ENCODE results near the gene TNN. TPM values are rescaled to one million over a fixed set of nuclear protein-coding genes. Genes with fewer than 3 reads are reported as not detected.

TNN gene
- total RNA-seq, 2 donors from 2014 or later: 0.06 TPM; not detected in 1

DNA sequence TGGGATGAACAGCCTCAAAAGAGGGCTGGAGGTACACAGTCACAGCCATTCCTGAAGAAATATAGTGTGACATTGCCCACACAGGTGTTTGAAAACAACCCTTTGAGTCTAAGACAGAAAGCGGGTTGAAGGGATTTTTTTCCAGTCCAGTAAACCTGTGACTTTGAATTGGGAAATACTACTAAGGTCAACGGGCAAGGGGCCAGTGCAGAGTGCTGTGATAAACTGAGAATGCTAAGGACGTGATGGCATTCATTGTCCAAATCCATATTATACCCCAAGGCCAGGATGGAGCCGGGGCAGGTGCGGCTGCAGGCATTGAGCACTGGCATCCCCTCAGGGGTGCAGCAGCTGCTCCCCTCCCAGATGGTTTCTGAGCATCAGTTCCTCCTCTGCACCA is 88.3 kb downstream of the TNN start:
- intact Hi-C loops (cut with DNase I, micrococcal nuclease): no loop called here
- ATAC-seq: no peak
- DNase-seq: no peak

DNA sequence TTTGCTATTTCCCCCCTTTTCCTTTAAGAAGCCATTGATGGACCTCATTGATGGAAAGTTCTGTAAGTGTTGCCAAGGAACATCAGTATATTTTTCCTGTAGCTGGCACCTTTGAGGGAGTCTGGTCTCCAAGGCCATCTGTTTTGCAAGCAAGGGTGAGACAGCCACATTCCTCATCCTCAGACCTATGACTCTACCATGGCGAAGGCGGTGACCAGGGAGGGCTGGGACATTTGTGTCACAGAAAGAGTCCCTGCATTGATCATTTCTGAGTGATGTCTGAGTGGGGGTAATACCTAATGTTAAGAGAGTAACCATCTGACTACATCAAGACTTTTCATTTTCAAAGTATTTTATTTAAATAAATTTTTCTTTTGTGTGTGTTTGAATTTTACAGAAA is 89.6 kb downstream of the TNN start:
- intact Hi-C loops (cut with DNase I, micrococcal nuclease): no loop called here
- ATAC-seq (no peak), DNase-seq (no peak)

DNA sequence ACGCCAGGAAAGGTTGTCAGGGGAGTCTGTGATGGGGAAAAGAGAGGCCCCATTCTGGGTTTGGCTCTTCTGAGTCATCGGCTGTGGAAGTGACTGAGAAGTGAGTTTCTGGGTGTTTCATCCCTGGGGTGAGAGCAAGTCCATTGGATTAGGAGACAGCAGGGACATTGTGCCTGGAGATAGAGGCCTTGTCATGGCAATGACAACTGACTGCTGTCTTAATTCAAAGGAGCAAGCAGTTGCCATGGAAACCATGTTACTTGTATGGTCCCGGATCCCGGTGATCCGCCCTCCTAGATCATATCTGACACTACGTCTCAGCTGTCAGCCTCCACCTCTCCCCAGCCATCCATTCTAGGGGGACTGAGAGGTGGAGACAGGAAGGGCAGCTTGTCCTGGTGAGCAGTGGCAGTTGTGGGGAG is 90.5 kb downstream of the TNN start:
- intact Hi-C loops (cut with DNase I, micrococcal nuclease): no loop called here
- no peak for DNase-seq
- no peak for ATAC-seq

DNA sequence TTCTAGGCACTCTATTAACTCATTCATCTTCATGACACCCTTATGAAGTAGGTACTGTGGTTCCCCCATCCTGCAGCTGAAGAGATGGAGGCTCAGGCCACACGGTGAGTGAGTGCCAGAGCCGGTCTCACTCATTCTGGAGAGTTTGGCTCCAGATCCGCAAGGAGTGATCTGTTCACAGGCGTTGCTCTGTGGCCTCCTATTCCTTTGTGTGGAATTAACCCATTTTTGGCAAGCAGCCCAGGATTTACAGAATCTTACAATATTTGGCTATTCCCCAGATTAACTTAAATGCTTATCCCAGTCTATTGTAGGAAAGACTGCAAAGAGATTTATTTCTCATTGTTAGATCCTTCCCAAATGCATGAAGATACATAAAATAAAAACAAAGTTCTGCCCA is 95.3 kb downstream of the TNN start:
- intact Hi-C loops (cut with DNase I, micrococcal nuclease): no loop called here
- no peak for DNase-seq
- no peak for ATAC-seq

DNA sequence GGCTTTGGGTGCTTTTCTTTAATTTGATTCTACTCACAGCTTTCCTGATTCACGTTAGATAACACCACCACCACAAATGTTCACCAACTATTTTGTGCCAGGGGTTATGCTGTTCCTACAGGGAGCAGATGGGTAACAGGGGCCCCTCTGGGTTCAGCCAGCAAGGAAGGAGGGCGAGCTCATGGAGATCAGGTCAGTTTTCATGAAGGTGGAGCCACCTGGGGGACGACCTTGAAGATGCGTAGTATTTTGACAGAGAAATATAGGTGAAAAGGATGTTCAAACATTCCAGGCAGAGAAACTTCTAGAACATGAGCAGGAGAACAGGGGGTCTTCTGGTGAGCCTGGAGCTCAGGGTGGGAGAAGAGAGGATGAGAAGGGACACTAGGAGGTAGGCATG is 96.1 kb downstream of the TNN start:
- intact Hi-C loops (cut with DNase I, micrococcal nuclease): no loop called here
- DNase-seq (no peak), ATAC-seq (no peak)

DNA sequence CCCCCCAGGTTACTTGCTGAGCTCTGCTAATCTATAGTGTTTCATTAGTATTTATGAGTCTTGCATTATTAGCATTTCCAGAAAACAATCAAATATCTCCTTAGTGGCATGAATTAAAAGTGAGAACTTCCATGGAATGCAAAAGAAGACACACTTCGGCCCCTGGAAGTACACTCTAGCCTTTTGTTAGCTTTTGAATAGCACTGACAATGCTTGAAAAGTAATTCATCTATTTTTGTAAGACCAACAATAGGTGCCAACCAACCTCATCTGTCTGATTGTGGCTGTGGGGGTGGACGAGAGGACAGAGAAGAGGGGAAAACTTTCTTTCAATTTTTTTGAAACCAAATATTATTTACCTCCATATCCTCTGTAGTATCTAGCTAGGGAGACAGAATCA is 97.1 kb downstream of the TNN start:
- ATAC-seq: no peak
- intact Hi-C loops (cut with DNase I, micrococcal nuclease): no loop called here
- DNase-seq: no peak

DNA sequence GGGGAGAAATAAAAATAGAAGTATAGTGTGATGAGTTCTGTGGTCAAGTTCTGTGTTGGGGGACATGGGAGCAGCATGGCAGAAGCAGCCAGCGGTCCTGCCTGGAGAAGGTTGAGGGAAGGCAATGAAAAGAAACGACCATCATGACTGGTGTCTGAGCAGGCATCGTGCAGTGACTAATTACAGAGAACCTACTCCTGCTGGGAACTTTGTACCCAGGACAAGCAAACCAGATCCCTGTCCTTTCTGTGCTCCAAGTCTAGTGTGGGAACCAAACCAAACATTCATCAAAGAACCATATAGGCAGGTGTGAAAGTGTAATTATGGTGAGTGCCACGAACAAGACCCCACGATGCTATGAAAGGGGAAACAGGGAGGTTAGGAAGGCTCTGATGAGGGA is 99.1 kb downstream of the TNN start:
- no peak for DNase-seq
- ATAC-seq: no peak
- intact Hi-C loops (cut with DNase I, micrococcal nuclease): no loop called here

DNA sequence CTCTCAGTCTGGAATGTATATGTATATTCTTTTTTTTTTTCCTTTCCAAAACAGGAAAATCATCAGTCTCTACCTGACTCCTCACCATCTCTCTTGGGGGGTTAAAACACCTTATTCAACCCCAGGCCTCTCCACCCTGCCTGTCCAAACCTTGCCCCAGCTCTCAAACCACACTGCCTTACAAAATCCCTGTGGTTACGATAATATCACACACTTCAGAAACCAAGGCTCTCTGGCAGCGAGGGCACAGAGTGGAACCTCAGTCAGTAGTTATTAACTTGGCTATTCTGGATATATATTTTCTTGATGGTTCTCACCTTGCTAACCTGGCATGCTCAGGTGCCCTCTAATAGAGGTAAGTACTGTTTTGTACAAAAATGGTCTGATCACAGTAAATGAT is 100.2 kb downstream of the TNN start:
- no peak for ATAC-seq
- no peak for DNase-seq
- intact Hi-C loops (cut with DNase I, micrococcal nuclease): no loop called here

DNA sequence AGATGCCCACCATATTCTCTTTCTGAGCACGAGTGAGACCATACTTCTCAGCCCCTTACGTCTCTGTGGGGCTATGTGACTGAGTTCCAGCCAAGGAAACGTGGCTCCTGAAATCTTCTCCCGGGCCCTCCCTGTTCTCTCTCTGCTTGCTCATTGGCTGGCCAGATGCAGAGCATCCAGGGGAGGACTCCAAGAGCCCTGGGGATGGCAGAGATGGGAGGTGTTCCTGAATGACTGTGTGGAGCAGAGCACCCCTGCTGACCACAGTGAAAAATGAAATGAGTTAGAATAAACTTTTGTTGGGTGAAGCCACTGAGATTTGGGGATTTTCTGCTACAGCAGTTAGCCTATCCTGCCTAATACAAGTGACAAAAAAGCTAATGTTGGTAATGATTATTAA is 101.1 kb downstream of the TNN start:
- DNase-seq (no peak), ATAC-seq (no peak)
- intact Hi-C loops (cut with DNase I, micrococcal nuclease): no loop called here

DNA sequence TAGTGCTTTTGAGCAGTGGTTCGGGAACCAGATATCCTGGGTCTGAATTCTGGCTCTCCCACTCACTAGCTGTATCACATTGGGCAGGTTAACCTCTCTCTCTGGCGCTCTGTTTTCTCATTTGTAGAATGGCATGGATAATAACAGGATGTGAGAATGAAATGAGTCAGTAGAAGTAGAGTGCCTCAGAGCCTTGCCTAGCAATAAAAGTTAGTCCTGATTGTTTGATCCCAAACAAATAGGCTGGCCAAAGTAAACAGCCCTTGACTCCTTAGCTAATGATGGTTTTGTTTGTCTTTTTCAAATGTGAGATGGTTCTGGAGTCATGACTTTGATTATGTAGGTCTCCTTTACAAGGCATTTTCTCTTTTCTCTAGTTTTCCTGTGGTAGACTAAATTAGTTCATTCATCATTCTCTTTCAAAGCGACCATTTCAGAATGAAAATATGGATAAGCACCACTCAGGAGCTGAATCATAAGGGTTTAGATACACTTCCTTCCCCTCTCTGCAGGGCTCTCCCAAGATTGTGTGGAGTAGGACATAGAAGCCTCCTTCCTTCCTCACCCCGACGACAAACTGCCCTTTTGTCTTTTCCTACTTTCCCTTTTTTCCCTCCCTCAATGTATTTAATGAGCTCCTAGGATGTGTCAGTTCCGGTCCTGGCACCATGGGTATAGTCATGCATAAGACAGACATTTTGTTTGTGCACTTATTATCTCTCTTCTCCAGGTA is 101.8 kb downstream of the TNN start:
- peak; percentile 96 for ATAC-seq
- no peak for DNase-seq
- intact Hi-C loops (cut with DNase I, micrococcal nuclease): no loop called here

DNA sequence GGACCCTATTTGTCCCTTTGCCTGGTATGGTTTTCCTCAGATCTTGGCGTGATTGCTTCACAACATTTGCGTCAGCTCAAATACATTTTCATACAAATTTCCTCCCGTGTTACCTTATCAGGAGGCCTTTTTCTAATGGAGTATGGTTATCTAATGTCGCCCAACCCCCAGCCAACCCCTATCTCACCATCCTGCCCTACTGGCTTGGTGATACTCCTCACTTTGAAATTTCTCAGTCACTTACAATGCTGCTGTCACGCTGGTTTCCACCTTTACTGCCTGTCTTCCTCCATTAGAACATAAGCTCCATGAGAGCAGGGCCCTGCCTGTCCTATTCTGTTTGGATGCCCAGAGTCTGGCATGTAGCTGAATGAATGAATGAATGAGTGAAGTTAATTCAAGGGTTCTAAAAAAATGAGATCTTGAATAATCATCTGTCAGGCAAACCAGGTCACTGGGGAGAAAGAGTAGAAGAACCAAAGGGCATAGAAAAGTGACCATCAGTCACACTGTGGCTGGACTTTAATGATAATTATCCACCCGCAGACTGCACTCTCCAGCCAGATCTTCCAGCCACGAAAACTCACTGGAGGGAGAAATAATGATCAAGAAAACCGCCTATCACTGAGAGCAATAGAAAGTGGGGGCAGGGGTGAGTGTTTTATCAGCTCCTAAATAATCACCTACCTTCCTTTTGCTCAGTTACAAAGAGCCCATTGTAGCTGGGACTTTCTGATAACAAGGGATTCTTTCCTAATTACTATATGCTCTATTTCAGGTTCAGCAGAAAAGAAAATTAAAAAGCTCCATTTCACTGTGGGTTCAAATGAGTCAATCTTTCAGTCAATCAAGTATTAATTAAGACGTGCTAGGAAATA is 103.6 kb downstream of the TNN start:
- intact Hi-C loops (cut with DNase I, micrococcal nuclease): no loop called here
- DNase-seq (no peak), ATAC-seq (no peak)

DNA sequence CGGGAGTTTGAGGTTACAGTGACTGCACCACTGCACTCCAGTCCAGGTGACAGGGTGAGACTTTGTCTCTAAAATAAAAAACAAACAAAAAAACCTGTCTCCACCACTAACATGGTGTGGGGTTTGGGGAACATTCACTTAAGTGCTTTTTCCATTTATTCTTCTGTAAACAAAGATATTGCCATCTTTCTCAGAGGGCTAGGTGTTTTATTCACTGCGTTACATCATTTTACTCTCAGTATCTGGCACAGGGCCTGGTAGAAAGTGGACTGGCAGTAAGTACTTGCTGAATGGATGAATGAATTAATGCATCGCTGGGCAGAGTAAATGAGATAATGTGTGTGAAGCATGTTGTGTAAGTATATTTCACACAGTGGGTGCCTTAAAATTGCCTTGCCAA is 104.9 kb downstream of the TNN start:
- intact Hi-C loops (cut with DNase I, micrococcal nuclease): no loop called here
- no peak for ATAC-seq
- no peak for DNase-seq

DNA sequence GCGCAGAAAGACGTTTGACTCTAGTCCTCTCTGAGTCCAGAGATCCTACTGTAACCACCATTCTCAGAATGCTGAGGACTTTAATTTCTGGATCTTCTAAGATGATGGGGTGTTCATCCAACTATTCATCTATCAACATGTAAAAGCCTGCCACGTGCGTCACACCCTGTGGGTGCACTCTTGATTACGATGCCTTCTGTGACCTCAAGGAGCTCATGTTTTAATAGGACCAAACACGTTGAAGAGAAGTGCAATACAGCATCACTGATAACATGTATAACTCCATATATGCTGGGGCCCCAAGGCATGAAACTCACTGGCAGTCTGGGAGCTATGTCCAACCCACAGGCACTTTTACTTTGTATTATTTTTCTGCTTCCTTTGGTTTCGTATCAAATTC is 105.9 kb downstream of the TNN start:
- intact Hi-C loops (cut with DNase I, micrococcal nuclease): no loop called here
- DNase-seq (no peak), ATAC-seq (no peak)

DNA sequence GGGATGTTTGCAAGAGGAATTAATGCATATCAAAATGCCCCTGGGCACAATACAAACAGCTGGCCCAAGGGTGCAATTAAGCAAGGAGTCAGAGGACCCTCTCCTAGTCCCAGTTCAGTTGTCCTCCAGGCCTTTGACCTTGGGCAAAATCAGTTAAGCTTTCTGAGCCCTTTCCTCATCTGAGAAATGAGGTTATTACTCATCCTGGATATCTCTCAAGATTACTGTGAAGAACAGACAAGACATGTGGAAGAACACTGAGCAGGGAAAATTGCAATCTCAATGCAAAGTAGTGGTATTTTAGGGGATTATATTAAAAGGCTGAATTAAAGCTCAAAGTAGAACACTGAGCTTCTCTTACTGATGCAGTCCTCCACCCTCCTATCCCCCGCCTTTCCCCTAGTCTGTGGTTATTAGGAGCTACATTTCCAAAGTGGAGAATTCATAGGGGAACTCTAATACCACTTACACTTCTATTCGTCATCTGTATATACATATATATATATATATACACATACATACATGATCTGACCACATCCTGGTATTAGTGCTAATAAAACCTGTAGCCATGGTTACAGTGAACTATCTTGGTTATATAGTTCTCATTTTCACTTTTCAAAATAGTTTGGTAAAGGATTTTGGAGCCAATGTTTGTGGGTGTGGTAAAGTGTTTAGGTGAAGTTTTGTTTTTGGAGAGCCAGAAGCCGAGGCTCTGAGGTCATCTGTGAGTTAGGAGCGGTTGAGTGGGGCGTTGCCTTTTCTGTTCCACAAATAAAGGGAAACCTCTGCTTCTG is 106.9 kb downstream of the TNN start:
- DNase-seq (no peak), ATAC-seq (no peak)
- intact Hi-C loops (cut with DNase I, micrococcal nuclease): no loop called here

DNA sequence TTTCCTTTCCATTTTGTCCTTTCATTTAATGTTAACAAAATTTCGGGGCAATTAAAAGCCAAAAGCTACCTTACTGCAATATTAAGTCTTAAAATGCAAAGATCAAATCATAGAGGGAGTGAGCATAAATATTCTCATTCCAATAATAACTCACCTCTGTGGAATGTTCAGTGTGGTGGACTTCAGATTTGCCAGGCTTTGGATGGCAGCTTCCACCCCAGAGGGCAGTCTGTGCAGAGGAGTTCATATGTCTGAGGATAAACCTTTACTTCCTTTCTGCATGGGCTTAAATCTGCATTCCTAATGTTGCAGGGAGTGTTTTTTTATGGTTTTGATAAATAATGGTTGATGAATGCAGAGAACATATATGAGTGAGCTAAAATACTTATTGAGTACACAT is 108.6 kb downstream of the TNN start:
- intact Hi-C loops (cut with DNase I, micrococcal nuclease): no loop called here
- DNase-seq (no peak), ATAC-seq (no peak)

DNA sequence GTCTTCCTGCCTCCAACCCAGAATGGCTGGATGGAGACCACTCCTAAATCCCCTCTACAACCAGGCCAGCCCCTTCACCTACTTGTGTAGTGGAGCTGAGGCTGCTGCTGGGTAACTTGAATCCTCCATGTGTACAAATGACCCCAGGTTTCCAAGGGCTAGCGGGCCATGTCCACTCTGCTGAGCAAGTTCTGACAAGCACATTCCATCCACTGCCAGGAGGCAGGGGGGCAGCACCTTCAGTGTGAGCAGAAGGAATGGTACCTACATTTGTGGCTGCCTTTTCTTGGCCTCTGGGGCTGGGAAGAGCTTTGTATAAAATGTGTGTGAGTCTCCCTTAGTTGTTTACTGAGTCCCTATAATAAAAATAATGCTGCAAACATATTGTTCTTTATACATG is 110.4 kb downstream of the TNN start:
- DNase-seq (no peak), ATAC-seq (no peak)
- intact Hi-C loops (cut with DNase I, micrococcal nuclease): no loop called here

DNA sequence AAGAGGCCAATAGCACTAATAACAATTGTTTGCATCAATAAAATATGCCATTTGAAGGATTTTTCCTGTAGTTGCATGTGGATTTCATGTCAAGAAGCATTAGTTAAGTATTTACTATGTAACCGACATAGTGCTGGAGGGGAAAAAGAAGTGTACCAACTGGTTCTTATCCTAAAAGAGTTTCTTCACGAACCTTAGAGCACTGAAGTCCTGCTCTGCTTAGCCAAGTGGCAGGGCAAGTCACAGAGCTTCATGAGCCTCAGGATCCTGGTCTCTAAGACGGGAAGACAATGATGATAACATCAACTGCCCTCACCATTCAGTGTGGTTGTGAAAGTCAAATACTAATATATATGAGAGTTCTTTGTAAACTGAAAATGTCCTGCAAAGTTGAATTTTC is 110.8 kb downstream of the TNN start:
- intact Hi-C loops (cut with DNase I, micrococcal nuclease): no loop called here
- ATAC-seq (no peak), DNase-seq (no peak)

DNA sequence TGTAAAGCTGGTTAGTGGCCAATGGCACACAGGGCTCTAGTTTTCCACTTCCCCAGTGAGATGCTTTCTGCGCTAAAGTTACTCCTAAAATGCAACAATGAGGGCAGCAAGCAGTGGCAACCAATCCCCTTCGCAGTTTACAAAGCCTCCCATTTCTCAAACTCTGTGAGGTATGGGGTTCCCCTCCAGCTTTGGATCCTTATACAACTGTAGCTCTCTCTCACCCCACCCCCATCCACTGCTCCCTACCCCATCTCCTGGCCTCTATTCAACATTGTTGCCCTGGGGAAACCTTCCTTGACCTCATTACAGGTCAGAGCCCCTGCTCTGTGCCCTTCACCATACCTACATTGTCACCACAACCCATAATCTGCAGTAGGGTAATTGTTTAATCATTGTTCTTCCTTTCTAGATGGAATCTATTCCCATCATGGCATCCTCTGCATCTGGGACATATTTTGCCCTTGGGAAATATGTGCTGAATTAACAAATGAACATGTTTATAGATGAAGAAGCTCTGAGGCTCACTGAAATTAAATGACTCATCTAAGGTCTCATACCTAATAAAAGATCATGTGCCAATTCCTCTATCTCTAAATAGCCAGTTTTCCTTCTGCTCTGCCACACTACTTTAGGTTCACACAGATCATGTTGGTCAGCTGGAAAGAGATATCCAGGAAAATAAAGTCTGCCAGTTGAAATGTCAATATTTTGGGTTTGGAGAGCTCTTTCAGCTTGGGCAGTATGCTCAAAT is 112.4 kb downstream of the TNN start:
- DNase-seq (no peak), ATAC-seq (no peak)
- intact Hi-C loops (cut with DNase I, micrococcal nuclease): no loop called here

DNA sequence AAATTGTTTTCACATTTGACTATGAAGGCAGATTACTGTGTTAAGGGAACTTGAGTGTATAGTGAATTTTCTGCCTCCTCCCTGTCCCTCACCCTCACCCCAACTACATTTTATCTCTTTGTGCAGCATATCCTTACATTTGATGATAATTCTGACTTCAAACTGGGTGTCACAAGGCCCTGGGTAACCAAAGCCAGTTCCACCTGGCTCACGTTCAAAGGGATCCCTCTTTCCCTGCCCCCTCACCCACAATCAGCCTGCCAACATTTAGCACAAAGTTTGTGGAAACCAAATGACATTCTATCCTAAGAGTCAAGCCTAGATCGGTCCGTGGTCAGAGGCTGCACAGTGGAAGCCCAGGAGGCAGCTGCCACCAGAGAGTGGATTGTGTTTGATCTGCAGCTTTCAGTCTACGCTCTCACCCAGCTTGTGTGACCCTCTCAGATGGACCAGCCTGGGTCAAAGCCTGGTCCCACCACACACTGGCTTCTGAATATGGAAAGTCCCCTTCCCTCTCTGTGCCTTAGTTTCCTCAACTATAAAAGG is 114.6 kb downstream of the TNN start:
- DNase-seq (no peak), ATAC-seq (no peak)
- intact Hi-C loops (cut with DNase I, micrococcal nuclease): no loop called here

All from left colon (tissue), 2 donors.